Activated CD8-positive, alpha-beta T cell treated with anti-CD3 and anti-CD28 coated beads for 36 hours (primary cell): ENCODE results near the gene CFAP299. TPM values are rescaled to one million over a fixed set of nuclear protein-coding genes. Genes with fewer than 3 reads are reported as not detected.
A peak's percentile ranks its signal among the peaks of the same experiment; 100 is the strongest.
"Not testable (repeated sequence)": the region's sequence is repeated elsewhere in the genome, so short reads cannot be mapped to it uniquely, and the experiment has no call there.

ENCODE experiments used
- ATAC-seq: fragments of 200-7000 bp; cut with Tn5 transposase; one replicate; pipeline ENCODE4 v1.10.0; 2021; ENCODE audit warnings: mild to moderate bottlenecking, moderate library complexity
- CTCF ChIA-PET: fragments of 350-600 bp; sonication (Branson Sonifier 250); formaldehyde crosslinking; loops from one replicate; lab custom pipeline; 2021; ENCODE audit warnings: antibody characterized with exemption; lab: Charles Lee
- POLR2A ChIA-PET: fragments of 350-600 bp; sonication (Branson Sonifier 250); formaldehyde crosslinking; loops from one replicate; lab custom pipeline; 2021; ENCODE audit warnings: antibody characterized with exemption; lab: Charles Lee
- DNase-seq: peaks from one replicate; pipeline ENCODE4 v3.0.0-alpha.2; 2020
- H3K27ac Mint-ChIP-seq: one replicate; pipeline ENCODE4 v1.8.0; 2021; ENCODE audit warnings: mild to moderate bottlenecking, mixed read lengths
- H3K27me3 Mint-ChIP-seq: one replicate; pipeline ENCODE4 v1.8.0; 2021; ENCODE audit warnings: mixed read lengths
- H3K36me3 Mint-ChIP-seq: one replicate; pipeline ENCODE4 v1.8.0; 2021; ENCODE audit warnings: low read depth, mixed read lengths
- H3K4me1 Mint-ChIP-seq: one replicate; pipeline ENCODE4 v1.8.0; 2021; ENCODE audit warnings: low read depth, mixed read lengths
- H3K4me3 Mint-ChIP-seq: one replicate; pipeline ENCODE4 v1.8.0; 2021; ENCODE audit warnings: mild to moderate bottlenecking, moderate library complexity, mixed read lengths
- H3K9me3 Mint-ChIP-seq: one replicate; pipeline ENCODE4 v1.8.0; 2021; ENCODE audit warnings: mixed read lengths
- intact Hi-C: fragments of 100-400 bp; cut with micrococcal nuclease; formaldehyde crosslinking; loops from one replicate; pipeline ENCODE4 v1.10.0; 2022
- total RNA-seq, 2 experiments: library from RNA; stranded (reverse); gene quantifications; one replicate each; pipeline ENCODE4 v1.2.3, GENCODE V29; 2021
- TF ChIP-seq, protein P1 (sequence below): fragments of 200-600 bp; IDR thresholded peaks from one replicate; pipeline ENCODE4 v1.8.0; 2022; ENCODE audit warnings: antibody characterized with exemption, mild to moderate bottlenecking

The CFAP299 gene
- total RNA-seq, 2 experiments from 2014 or later, result not detected

DNA sequence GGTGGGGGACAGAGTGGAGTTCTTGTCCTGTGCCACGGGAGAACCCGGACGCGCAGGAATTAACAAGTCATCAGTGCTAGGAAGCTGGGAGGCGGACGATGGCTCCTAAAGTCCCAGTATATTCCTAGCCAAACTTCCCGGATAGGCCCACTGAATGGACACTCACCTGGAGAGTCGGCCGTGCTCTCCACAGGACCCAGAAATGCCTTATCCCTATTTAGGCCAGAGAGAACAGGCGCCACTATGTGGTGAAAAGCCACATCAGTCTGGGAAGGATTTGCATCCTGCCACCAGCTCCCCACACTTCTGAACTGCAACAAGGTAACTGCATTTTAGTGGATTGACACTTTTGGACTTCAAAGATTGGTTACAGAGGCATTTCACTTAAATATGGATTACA lies 1.1 kb downstream of the CFAP299 start:
- ChIA-PET CTCF (no interaction called here), POLR2A (no interaction called here)
- no peaks in the 10 kb centered on the region for H3K36me3 Mint-ChIP-seq
- intact Hi-C loops, result no loop called here
- no peak for DNase-seq
- TF ChIP-seq, protein P1, sequence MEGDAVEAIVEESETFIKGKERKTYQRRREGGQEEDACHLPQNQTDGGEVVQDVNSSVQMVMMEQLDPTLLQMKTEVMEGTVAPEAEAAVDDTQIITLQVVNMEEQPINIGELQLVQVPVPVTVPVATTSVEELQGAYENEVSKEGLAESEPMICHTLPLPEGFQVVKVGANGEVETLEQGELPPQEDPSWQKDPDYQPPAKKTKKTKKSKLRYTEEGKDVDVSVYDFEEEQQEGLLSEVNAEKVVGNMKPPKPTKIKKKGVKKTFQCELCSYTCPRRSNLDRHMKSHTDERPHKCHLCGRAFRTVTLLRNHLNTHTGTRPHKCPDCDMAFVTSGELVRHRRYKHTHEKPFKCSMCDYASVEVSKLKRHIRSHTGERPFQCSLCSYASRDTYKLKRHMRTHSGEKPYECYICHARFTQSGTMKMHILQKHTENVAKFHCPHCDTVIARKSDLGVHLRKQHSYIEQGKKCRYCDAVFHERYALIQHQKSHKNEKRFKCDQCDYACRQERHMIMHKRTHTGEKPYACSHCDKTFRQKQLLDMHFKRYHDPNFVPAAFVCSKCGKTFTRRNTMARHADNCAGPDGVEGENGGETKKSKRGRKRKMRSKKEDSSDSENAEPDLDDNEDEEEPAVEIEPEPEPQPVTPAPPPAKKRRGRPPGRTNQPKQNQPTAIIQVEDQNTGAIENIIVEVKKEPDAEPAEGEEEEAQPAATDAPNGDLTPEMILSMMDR, result no peak
- no peak for ATAC-seq
- H3K27me3 Mint-ChIP-seq, result peaks cover 14% of the 10 kb centered on the region
- no peaks in the 10 kb centered on the region for H3K9me3 Mint-ChIP-seq
- H3K4me1 Mint-ChIP-seq, result peaks cover 8% of the 10 kb centered on the region
- peak overlapping the region; percentile 75 for H3K4me3 Mint-ChIP-seq
- H3K27ac Mint-ChIP-seq, result no peak overlapping the region

DNA sequence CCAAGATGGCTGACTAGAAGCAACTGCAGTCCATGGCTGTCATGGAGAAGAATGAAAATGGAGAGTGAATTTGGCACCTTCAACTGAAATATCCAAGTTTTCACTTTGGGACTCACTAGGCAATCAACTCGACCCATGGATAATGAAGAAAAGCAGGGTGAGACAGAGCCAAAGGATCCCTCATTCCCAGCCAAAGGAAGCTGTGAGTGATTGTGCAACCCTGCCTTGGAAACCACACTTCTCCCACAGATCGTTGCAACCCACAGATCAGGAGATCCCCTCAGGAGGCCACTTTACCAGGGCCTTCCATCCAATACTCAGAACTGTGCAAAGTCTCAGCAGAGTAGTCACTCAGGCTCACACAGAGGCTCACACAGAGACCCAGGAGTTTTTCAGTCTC lies 4.5 kb downstream of the CFAP299 start:
- H3K36me3 Mint-ChIP-seq, result no peaks in the 10 kb centered on the region
- ATAC-seq, result no peak
- peaks cover 14% of the 10 kb centered on the region for H3K9me3 Mint-ChIP-seq
- H3K27me3 Mint-ChIP-seq, result peaks cover 14% of the 10 kb centered on the region
- DNase-seq, result no peak
- intact Hi-C loops, result no loop called here
- no peak overlapping the region for H3K4me3 Mint-ChIP-seq
- peaks cover 18% of the 10 kb centered on the region for H3K4me1 Mint-ChIP-seq
- no peak overlapping the region for H3K27ac Mint-ChIP-seq
- TF ChIP-seq, protein P1, result no peak
- ChIA-PET CTCF (no interaction called here), POLR2A (no interaction called here)

DNA sequence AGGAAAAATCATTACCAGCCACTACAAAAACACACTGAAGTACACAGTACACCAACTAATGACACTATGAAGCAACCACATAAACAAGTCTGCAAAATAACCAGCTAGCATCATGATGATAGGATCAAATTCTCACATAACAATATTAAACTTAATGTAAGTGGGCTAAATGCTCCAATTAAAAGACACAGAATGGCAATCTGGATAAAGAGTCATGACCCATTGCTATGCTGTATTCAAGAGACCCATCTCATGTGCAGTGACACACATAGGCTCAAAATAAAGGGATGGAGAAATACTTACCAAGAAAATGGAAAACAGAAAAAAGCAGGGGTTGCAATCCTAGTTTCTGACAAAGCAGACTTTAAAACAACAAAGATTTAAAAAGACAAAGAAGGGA lies 7.2 kb downstream of the CFAP299 start:
- H3K36me3 Mint-ChIP-seq, H3K4me3 Mint-ChIP-seq, H3K4me1 Mint-ChIP-seq, DNase-seq, intact Hi-C loops, H3K27me3 Mint-ChIP-seq, H3K27ac Mint-ChIP-seq, ATAC-seq, POLR2A ChIA-PET: not testable (repeated sequence)
- peaks cover 14% of the 10 kb centered on the region for H3K9me3 Mint-ChIP-seq
- CTCF ChIA-PET, result interaction anchor here (0.6 kb wide), 1 partner anchor 784 kb away, joined by 3 read pairs; no protein-coding TSS in a partner anchor

DNA sequence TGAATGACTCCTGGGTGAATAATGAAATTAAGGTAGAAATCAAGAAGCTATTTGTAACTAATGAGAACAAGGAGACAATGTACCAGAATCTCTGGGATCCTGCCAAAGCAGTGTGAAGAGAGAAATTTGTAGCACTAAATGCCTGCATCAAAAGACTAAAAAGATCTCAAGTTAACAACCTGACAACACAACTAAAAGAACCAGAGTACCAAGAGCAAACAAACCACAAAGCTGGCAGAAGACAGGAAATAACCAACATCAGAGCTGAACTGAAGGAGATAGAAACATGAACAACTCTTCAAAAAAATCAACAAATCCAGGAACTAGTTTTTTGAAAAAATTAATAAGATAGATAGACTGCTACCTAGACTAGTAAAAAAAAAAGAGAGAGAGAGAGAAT lies 8.4 kb downstream of the CFAP299 start:
- Mint-ChIP-seq H3K4me3 (no peak overlapping the region), H3K4me1 (peaks cover 10% of the 10 kb centered on the region), H3K27me3 (peaks cover 6% of the 10 kb centered on the region), H3K27ac (no peak overlapping the region), H3K36me3 (no peaks in the 10 kb centered on the region), H3K9me3 (peaks cover 14% of the 10 kb centered on the region)
- DNase-seq, result no peak
- intact Hi-C loops, result no loop called here
- ATAC-seq, result no peak
- TF ChIP-seq, protein P1, result no peak
- ChIA-PET CTCF (interaction anchor here (0.6 to 0.8 kb wide), 2 partner anchors 18 to 239 kb away, joined by 3 read pairs; no protein-coding TSS in a partner anchor), POLR2A (no interaction called here)

DNA sequence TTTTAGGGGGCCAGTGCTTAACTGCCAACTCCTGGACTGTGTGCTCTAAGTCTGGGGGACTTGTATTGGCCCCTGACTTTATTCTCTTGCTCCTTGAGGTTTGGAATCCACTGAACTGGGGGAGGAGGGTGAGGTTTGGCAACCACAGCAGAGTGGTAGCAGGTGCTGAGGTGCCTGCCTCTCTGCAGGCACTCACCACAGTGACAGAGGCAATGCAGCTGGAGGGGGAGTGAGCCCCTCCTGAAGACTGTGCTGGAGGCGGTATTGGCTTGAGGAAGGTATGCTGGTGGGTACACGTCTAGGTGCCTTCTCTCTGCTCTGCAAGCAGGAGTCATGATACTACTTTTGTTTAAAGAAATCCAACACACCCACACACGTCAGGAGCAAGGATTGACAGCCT lies 24.6 kb downstream of the CFAP299 start:
- POLR2A ChIA-PET, result no interaction called here
- H3K4me1 Mint-ChIP-seq, result no peaks in the 10 kb centered on the region
- no peak overlapping the region for H3K4me3 Mint-ChIP-seq
- H3K36me3 Mint-ChIP-seq, result no peaks in the 10 kb centered on the region
- no peak overlapping the region for H3K27ac Mint-ChIP-seq
- intact Hi-C loops, result loop anchor here (5.0 kb wide), 1 partner anchor 682 kb away; no protein-coding TSS in a partner anchor
- H3K9me3 Mint-ChIP-seq, result no peaks in the 10 kb centered on the region
- peaks cover 19% of the 10 kb centered on the region for H3K27me3 Mint-ChIP-seq
- ATAC-seq, result no peak
- CTCF ChIA-PET, result interaction anchor here (1.9 to 3.9 kb wide), 2 partner anchors 629 to 680 kb away, joined by 9 to 18 read pairs; no protein-coding TSS in a partner anchor
- peak; percentile 7 for DNase-seq
- TF ChIP-seq, protein P1, result no peak
